Effector memory CD4-positive, alpha-beta T cell (primary cell): ENCODE measurements around the gene GUCA2B.

Source experiments
- DNase-seq, 3 donors: peaks; one replicate each; pipeline ENCODE4 v3.0.0-alpha.2; 2020
- H3K27ac ChIP-seq: 2 replicates; pipeline ENCODE4 v1.7.0; 2013; ENCODE audit warnings: mild to moderate bottlenecking, low read length, moderate library complexity; ENCODE audit not compliant: insufficient read depth, poor library complexity, severe bottlenecking
- H3K27me3 ChIP-seq: replicated peaks from 2 replicates; pipeline ENCODE4 v1.7.0; 2013; ENCODE audit warnings: mild to moderate bottlenecking, low read length; ENCODE audit not compliant: insufficient read depth, control insufficient read depth, poor library complexity, severe bottlenecking
- H3K36me3 ChIP-seq: 2 replicates; pipeline ENCODE4 v1.7.0; 2013; ENCODE audit warnings: mild to moderate bottlenecking, low read length, moderate library complexity; ENCODE audit not compliant: control insufficient read depth, insufficient read depth
- H3K4me1 ChIP-seq: 2 replicates; pipeline ENCODE4 v1.7.0; 2013; ENCODE audit warnings: low read length, mild to moderate bottlenecking; ENCODE audit not compliant: control insufficient read depth, insufficient read depth, poor library complexity, severe bottlenecking
- H3K4me3 ChIP-seq: 2 replicates; pipeline ENCODE4 v1.7.0; 2013; ENCODE audit warnings: low read length, low read depth, mild to moderate bottlenecking; ENCODE audit not compliant: insufficient read depth, poor library complexity, severe bottlenecking
- H3K9me3 ChIP-seq: 2 replicates; pipeline ENCODE4 v1.7.0; 2013; ENCODE audit warnings: mild to moderate bottlenecking, low read length, moderate library complexity; ENCODE audit not compliant: control insufficient read depth

GUCA2B gene

DNA sequence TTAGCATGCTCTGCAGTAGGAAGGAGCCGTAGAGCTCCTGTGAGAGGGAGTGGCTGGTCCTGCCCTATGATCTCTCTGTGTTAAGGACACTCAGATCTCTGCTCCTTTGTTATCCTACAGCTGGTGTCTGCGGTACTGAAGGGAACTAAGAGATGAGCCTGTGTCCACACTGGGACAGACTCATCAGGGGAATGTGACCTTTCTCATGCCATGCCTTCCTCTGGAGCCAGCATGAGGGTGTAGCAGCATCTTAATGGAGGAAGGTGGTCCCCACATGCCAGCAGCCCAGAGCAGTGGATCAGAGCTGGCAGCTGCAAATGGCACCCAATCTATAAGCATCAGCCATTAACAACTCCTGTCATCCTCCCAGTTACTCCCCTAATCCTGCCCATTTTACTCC, 24.7 kb upstream of the GUCA2B start:
- no peak for DNase-seq
- H3K36me3 ChIP-seq = no peaks in the 10 kb centered on the region
- H3K4me3 ChIP-seq = no peak overlapping the region
- H3K27ac ChIP-seq = no peak overlapping the region
- no peaks in the 10 kb centered on the region for H3K9me3 ChIP-seq
- no peaks in the 10 kb centered on the region for H3K27me3 ChIP-seq
- H3K4me1 ChIP-seq = no peaks in the 10 kb centered on the region

DNA sequence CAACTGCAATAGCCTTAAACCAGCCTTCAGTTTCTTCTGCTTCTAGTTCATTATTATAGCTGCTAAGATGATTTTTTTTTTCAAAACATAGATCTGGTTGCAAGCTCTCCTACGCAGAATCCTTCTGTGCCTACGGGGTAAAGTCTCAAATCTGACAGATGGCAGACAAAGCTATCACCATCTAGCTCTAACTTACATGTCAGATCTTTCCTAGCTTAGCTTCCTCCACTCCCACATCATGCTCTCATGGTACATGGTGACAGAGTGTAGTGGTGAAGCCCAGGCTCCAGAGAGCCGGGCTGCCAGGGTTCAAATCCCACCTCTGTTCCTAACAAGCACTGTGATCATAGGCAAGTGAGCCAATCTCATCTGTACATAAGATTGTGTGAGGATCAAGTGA, 24.2 kb upstream of the GUCA2B start:
- no peak overlapping the region for H3K27ac ChIP-seq
- no peaks in the 10 kb centered on the region for H3K36me3 ChIP-seq
- no peak overlapping the region for H3K4me3 ChIP-seq
- H3K27me3 ChIP-seq = no peaks in the 10 kb centered on the region
- no peaks in the 10 kb centered on the region for H3K9me3 ChIP-seq
- no peaks in the 10 kb centered on the region for H3K4me1 ChIP-seq
- no peak for DNase-seq

DNA sequence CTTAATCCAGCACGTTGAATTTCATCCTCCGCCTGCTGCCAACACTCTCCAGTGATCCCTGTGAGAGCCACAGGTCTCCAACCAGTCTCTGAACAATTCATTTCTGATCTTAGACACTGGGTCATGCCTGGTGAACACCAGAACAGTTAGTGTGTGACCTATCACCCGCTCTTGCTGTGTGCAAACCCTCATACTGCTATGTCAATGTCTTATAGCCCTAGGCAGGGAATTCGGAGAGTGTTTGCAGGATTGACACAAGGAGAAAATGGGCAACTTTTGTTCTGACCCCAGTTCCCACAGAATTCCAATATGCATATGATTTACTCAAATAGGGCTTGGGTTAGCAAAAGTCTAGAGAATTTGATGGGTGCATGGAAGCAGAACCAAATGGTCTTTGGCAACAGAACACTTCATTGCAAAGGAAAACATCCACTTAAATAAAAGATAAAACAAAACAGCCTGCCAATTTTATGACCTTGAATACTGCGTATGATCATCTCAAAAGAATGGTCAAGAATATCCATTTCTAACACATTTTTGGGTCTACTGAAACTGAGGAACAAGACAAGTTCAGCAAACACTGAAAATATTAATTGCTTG, 23.0 kb upstream of the GUCA2B start:
- no peak for DNase-seq
- Histone ChIP-seq H3K27me3 (no peaks in the 10 kb centered on the region), H3K9me3 (no peaks in the 10 kb centered on the region), H3K4me3 (no peak overlapping the region), H3K4me1 (no peaks in the 10 kb centered on the region), H3K27ac (no peak overlapping the region), H3K36me3 (no peaks in the 10 kb centered on the region)

- Histone ChIP-seq H3K27me3 (no peaks in the 10 kb centered on the region), H3K4me1 (no peaks in the 10 kb centered on the region), H3K27ac (no peak overlapping the region), H3K4me3 (no peak overlapping the region), H3K36me3 (no peaks in the 10 kb centered on the region), H3K9me3 (no peaks in the 10 kb centered on the region)
- DNase-seq = no peak
Measured at GRCh38 chr1:42133390-42133789, 19.8 kb upstream of the GUCA2B start.

GRCh38 chr1:42133809-42134526, 19.2 kb upstream of the GUCA2B start:
- no peaks in the 10 kb centered on the region for H3K36me3 ChIP-seq
- no peak for DNase-seq
- H3K27me3 ChIP-seq = no peaks in the 10 kb centered on the region

GRCh38 chr1:42135426-42135825, 17.8 kb upstream of the GUCA2B start:
- no peak overlapping the region for H3K27ac ChIP-seq
- no peaks in the 10 kb centered on the region for H3K36me3 ChIP-seq
- no peak for DNase-seq
- no peak overlapping the region for H3K4me3 ChIP-seq
- no peaks in the 10 kb centered on the region for H3K4me1 ChIP-seq
- no peaks in the 10 kb centered on the region for H3K27me3 ChIP-seq
- H3K9me3 ChIP-seq = no peaks in the 10 kb centered on the region

More at GRCh38 chr1:42133809-42134526, 19.2 kb upstream of the GUCA2B start:
- no peak overlapping the region for H3K27ac ChIP-seq
- H3K9me3 ChIP-seq = no peaks in the 10 kb centered on the region
- H3K4me1 ChIP-seq = no peaks in the 10 kb centered on the region
- no peak overlapping the region for H3K4me3 ChIP-seq

DNA sequence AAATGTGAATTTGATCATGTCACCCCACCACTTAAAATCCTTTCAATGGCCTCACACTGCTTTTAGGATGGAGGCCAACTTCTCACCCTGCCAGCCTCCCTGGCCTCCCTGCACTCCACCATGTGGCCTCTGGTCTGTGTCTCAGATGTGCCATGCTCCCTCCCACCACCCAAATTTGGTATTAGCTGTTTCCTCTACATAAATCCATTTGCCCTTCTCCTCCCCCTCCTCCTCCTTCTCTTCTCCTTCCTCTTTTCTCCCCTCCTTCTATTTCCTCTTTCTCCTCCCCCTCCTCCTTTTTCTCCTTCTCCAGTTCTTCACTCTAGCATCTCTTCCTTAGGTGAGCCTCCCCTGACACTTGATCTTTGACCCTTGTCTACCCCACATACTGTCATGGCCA, 16.7 kb upstream of the GUCA2B start:
- Histone ChIP-seq H3K27ac (no peak overlapping the region), H3K27me3 (no peaks in the 10 kb centered on the region), H3K4me1 (no peaks in the 10 kb centered on the region), H3K36me3 (no peaks in the 10 kb centered on the region), H3K4me3 (no peak overlapping the region), H3K9me3 (no peaks in the 10 kb centered on the region)
- no peak for DNase-seq

GRCh38 chr1:42137766-42138165, 15.4 kb upstream of the GUCA2B start:
- H3K27me3 ChIP-seq = no peaks in the 10 kb centered on the region
- no peaks in the 10 kb centered on the region for H3K4me1 ChIP-seq
- no peak overlapping the region for H3K27ac ChIP-seq
- H3K9me3 ChIP-seq = no peaks in the 10 kb centered on the region
- H3K36me3 ChIP-seq = no peaks in the 10 kb centered on the region
- H3K4me3 ChIP-seq = no peak overlapping the region
- no peak for DNase-seq

GRCh38 chr1:42138586-42138985, 14.6 kb upstream of the GUCA2B start:
- H3K4me1 ChIP-seq = no peaks in the 10 kb centered on the region
- DNase-seq = no peak
- no peak overlapping the region for H3K27ac ChIP-seq
- H3K27me3 ChIP-seq = no peaks in the 10 kb centered on the region
- no peaks in the 10 kb centered on the region for H3K9me3 ChIP-seq
- H3K36me3 ChIP-seq = no peaks in the 10 kb centered on the region
- no peak overlapping the region for H3K4me3 ChIP-seq

DNA sequence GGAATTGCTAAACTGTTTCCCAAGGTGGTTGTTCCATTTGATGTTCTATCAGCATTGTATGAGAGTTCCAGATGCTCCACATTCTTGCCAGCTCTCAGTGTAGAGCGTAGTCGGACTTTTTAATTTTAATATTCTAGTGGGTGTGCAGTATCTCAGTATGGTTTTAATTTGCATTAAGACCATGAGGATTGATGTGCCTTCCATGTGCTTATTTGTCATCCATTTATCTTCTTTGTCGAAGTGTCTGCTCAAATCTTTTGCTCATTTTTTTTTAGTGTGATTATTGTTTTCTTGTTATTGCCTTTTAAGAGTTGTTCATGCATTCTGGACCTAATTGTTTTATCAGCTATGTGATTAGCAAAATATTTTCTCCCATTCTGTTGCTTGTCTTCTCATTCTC, 13.8 kb upstream of the GUCA2B start:
- H3K36me3 ChIP-seq = no peaks in the 10 kb centered on the region

More for the DNA sequence above, 13.8 kb upstream of the GUCA2B start:
- Histone ChIP-seq H3K27me3 (no peaks in the 10 kb centered on the region), H3K9me3 (no peaks in the 10 kb centered on the region), H3K27ac (no peak overlapping the region), H3K4me3 (no peak overlapping the region), H3K4me1 (no peaks in the 10 kb centered on the region)
- DNase-seq = no peak
